GM19043 (cell line): ENCODE results near the gene ZSCAN26.
A peak's percentile ranks its signal among the peaks of the same experiment; 100 is the strongest.
"Not testable (repeated sequence)": the region's sequence is repeated elsewhere in the genome, so short reads cannot be mapped to it uniquely, and the experiment has no call there.

ENCODE experiments used
- ATAC-seq: cut with Tn5 transposase; IDR thresholded peaks from one replicate; pipeline ENCODE4 v1.9.1; 2021; ENCODE audit warnings: low read depth; ENCODE audit not compliant: unreplicated experiment

ZSCAN26 gene

GRCh38 chr6:28254121-28254519 is 12.8 kb upstream of the ZSCAN26 start:
- no peak for ATAC-seq

- no peak for ATAC-seq
These were observed 9.9 kb upstream of the ZSCAN26 start for GRCh38 chr6:28257042-28257441.

DNA sequence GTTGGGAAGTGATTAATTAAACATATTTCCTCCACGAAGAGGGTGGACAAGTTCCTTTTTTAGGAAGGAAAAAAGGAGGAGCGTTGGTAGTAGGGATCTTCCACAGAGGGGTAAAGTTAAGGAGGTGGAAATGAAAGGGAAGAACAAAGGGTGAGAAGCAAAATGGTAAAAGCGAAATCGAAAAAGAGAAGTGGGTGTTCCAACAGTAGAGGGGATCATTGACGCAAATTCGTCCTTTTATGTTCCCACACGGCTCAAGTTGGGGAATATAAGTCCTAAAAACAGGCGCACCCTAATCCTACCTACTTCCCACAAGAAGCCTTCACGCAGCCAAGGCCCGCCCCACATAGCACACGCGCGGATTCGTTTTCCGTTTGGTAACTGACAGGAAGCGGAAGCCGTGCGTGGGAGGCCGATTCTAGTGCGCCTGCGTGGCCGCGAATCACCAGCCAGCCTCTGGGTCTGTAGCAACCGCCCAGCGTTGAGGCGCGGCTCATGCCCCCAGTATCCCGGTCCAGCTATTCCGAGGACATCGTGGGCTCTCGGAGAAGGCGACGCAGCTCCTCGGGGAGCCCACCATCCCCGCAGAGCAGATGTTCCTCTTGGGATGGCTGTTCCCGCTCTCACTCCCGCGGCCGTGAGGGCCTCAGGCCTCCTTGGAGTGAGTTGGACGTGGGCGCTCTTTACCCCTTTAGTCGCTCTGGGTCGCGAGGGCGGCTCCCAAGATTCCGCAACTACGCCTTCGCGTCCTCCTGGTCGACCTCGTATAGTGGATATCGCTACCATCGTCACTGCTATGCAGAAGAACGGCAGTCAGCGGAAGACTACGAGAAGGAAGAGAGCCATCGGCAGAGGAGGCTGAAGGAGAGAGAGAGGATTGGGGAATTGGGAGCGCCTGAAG is 7.8 kb upstream of the ZSCAN26 start, which contains the start of gene NKAPL:
TSS of gene NKAPL (plus strand) at position 421 of the 901 bp plus-strand sequence. CDS start at position 496, 75 bp downstream.
- ATAC-seq: no peak

GRCh38 chr6:28263922-28264321 is 3.0 kb upstream of the ZSCAN26 start:
- ATAC-seq: no peak

DNA sequence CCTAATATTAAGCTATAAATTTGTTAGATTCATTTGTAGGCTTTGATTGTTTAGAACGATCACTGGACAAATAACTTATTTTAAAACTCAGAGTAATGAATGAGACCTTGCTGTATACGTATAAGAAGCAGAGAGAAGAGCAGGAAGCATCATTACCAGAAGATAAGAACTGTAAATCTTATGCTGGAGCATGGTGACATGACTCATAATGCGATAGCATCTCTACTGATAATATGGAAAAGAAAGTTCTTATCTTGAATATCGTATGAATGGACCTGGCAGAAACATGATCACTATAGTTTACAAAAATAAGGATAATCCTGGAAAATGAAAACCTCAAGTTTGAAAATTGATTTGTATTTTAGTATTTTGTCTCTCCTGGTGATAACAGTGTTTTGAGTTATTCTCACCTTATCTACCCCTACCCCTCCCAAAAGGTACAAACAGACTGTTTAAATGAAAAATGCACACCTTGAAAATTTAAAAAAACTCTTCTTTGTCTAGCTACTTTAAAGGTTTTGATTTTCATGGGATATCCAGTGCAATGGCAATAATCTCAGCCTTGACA is 2.0 kb upstream of the ZSCAN26 start:
- no peak for ATAC-seq

DNA sequence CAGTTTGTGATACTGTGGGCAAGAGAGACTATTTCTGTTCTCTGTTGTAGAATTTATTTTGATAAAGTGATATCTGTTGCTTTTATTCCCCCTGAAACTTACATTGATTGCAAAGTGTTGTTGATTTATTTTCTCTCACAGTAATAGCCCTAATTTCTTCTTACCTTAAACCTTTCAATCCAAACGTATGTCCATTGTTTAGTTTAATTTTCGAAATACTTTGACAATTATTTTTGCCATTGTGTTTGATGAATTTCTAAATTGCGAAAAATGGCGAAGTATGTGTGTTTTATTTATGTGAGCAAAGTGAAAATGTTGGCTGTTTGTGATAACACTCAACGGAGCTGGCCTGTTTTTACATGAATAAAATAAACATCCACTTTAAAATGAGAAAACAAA is 381 bp upstream of the ZSCAN26 start:
- no peak for ATAC-seq

DNA sequence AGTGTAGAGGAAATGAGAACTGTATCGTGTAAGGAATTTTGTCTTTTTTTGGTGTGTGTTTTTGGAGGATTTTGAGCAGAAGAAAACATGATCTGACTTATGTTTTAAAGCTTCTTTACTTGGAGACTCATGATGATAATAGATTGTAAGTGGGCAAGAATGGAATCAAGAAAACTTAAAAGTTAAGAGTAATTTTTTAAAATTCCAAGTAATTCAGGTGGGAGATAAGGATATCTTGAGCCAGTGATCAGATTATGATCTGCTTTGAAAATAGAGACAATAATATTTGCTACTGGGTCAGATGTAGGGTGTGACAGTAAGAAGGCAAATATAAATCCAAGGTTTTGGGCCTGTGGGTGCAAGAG is 734 bp downstream of the ZSCAN26 start:
- no peak for ATAC-seq

GRCh38 chr6:28269492-28269891 is 2.5 kb downstream of the ZSCAN26 start:
- no peak for ATAC-seq

DNA sequence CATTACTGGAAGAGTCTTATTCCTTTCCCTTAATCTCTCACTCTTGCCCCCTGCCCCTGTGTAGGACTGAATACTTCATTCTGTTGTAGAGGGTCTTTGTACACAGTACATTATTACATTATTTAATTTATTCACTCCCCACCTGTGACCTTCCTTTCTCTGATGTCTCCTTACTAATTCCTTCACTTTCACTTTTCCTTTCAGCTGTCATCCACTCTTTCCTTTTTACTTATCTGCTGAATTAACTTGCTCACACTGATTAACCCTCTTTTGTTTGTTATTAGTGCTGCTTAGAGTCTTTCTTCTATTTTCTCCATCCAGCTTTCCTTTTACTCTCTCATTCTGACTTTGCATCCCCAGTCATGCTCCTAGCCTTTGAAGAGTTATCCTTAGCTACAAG is 7.9 kb downstream of the ZSCAN26 start:
- ATAC-seq: no peak

DNA sequence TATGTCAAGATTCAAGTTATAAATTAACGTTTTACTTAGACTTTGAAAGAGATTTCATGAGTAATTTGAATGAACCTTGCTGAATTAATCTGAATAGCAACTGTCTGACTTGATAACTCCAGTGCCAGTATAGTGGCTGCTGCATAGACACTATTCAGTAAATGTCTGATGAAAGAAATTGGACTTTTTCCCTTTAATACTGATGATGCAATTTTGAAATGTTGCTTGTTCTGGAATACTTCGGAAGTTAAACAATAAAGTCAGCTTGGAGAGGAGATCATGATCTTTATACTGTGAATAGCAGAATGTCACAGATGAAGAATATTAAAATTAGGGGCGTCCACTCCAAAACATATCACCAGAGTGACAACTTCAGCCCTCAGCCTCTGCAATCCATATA is 10.8 kb downstream of the ZSCAN26 start:
- no peak for ATAC-seq

DNA sequence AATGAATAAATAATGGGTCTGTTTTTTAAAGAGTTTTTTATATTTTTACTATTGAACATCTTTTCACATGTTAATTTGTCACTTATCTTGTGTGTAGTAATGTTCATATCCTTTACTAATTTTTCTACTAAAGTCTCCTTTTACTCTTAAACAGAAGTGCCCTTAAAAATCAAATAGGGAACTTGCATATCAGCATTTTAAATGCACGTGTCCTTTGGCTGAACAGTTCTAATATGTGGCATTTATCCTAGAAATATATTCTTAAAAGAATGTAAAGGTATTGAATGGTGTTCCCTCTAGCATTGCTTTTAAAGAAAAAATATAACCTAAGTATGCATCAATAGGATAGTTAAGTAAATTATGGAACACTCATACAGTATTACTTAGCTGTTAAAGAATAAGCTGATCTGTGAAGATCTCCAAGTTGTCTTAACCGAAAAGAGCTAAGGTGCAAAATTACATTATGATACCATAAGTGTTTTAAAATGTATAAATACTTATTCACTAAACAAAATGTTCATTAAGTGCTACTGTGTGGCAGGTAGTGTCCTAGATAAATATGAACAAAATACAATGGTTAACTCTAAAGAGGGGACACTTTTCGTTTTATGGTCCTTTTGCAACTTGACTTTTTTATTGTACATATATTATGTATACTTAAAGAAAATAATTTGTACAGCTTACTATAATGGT is 13.8 kb downstream of the ZSCAN26 start:
- no peak for ATAC-seq

GRCh38 chr6:28281288-28282064 is 14.5 kb downstream of the ZSCAN26 start, which contains the start of gene PGBD1:
Gene PGBD1 (plus strand): TSS chr6:28281572. CDS start chr6:28283814, 2,242 bp downstream.
- ATAC-seq: peak; percentile 65

DNA sequence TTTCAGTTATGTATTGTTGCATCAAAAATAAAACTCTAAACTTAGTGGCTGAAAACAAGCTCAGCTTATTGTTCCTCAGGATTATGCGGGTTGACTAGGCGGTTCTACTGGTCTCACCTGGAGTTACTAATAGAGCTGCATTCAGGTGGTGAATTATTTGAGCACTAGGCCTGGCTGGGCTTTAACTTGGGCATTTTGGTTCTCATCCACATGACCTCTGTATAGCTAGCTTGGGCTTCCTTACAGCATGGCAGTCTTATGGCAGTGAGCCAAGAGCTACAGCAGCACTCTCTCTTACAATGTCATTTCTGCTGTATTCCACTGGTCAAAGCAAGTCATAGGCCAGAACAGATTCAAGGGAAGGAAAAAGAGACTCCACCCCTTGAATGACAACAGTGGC is 16.0 kb downstream of the ZSCAN26 start:
- ATAC-seq: no peak

DNA sequence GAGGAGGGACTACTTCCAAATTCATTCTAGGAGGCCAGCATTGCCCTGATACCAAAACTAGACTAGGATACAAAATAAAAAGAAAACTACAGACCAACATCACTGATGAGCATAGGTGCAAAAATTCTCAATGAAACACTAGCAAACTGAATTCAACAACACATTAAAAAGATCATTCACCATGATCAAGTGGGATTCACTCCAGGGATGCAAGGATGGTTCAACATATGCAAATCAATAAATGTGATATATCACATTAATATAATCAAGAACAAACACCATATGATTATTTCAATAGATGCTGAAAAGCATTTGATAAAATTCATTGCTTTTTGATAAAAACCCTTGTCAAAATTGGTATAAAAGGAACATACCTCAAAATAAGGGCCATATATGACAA is 24.6 kb downstream of the ZSCAN26 start:
- no peak for ATAC-seq

DNA sequence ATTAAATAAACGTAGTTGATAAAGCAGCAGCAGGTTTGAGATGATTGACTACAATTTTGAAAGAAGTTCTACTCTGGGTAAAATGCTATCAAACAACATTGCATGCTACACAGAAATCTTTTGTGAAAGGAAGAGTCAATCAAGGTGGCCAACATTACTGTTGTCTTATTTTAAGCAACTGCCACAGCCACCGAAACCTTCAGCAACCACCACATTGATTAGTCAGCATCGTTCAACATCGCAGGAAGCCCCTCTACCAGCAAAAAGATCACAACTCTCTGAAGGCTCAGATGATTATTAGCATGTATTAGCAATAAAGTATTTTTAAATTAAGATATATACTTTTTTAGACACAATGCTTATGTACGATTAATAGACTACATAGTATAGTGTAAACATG is 28.4 kb downstream of the ZSCAN26 start:
- no peak for ATAC-seq

- no peak for ATAC-seq
These were observed 29.6 kb downstream of the ZSCAN26 start for GRCh38 chr6:28296520-28297060.

GRCh38 chr6:28303570-28303969 is 36.6 kb downstream of the ZSCAN26 start:
- peak; percentile 83 for ATAC-seq

DNA sequence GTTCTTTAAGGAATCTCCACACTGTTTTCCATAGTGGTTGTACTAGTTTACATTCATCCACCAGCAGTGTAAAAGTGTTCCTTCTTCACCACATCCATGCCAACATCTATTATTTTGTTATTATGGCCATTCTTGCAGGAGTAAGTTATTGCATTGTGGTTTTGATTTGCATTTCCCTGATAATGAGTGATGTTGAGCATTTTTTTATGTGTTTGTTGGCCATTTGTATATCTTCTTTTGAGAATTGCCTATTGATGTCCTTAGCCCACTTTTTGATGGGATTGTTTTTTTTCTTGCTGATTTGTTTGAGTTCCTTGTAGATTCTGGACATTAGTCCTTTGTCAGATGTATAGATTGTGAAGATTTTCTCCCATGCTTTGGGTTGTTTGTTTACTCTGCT is 39.4 kb downstream of the ZSCAN26 start:
- not testable (repeated sequence) for ATAC-seq

GRCh38 chr6:28311139-28311823 is 44.3 kb downstream of the ZSCAN26 start:
- ATAC-seq: no peak

DNA sequence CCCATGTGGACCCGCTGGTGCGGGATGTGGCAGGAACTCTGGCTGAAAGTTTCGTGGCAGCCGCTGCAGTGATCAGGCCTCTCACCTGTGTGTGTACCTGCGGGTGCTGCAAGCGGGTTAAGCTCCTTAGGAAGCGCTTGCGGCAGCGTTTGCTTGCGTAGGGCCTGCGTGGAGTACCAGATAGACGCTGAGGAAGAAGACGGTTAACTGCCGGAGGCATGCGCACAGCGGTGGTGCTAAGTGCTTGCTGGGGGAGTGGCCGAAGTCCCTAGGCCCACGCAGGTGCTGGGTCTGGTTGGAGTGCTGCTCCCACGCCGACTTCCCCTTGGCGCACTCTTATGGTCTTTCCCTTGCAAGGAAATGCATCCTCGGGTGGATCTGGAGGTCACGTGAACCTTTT is 46.0 kb downstream of the ZSCAN26 start:
- ATAC-seq: no peak
